B cell (primary cell): Measurements from ENCODE around the gene CERS6. TPM values are rescaled to one million over a fixed set of nuclear protein-coding genes. Genes with fewer than 3 reads are reported as not detected.

Source experiments
- ATAC-seq: fragments of 200-7000 bp; cut with Tn5 transposase; one replicate; pipeline ENCODE4 v1.10.0; 2021; ENCODE audit warnings: low read depth, mild to moderate bottlenecking, moderate number of reproducible peaks, moderate library complexity
- CTCF ChIA-PET: fragments of 350-600 bp; sonication (Branson Sonifier 250); formaldehyde crosslinking; loops from one replicate; lab custom pipeline; 2021; ENCODE audit warnings: antibody characterized with exemption, inconsistent platforms; lab: Charles Lee
- POLR2A ChIA-PET: fragments of 350-600 bp; sonication (Branson Sonifier 250); formaldehyde crosslinking; loops from one replicate; lab custom pipeline; 2021; ENCODE audit warnings: antibody characterized with exemption; lab: Charles Lee
- DNase-seq: peaks from one replicate; pipeline ENCODE4 v3.0.0; 2013
- H2AFZ ChIP-seq: 2 replicates; pipeline ENCODE4 v1.6.1; 2012; ENCODE audit warnings: mild to moderate bottlenecking, low read depth, low read length; ENCODE audit not compliant: insufficient read depth, poor library complexity, severe bottlenecking
- H3K27ac ChIP-seq, 2 donors: 1 replicate in 1 of 2; 2 replicates in 1 of 2; pipeline ENCODE4 v1.5.1; 2012 to 2013; ENCODE audit warnings: low read length in 2 of 2, mild to moderate bottlenecking in 2 of 2, moderate library complexity in 1 of 2
- H3K27me3 ChIP-seq, 4 experiments: fragments of 200-600 bp in 1 of 4; sonication (generic) in 1 of 4; replicated peaks in 1 of 4; 1 replicate in 2 of 4; 2 replicates in 2 of 4; pipeline versions ENCODE4 v1.6.1 to v1.7.0; 2013 to 2016; ENCODE audit warnings: low read length in 3 of 4, mild to moderate bottlenecking in 2 of 4, mixed read lengths in 1 of 4, moderate library complexity in 1 of 4; ENCODE audit not compliant: insufficient read depth in 4 of 4, control insufficient read depth in 3 of 4; ENCODE audit errors: control extremely low read depth in 1 of 4
- H3K36me3 ChIP-seq, 2 experiments: replicated peaks in 1 of 2; 1 replicate in 1 of 2; 2 replicates in 1 of 2; pipeline versions ENCODE4 v1.6.1 to v1.7.1; 2013; ENCODE audit warnings: low read length in 1 of 2; ENCODE audit not compliant: insufficient read depth in 2 of 2, control insufficient read depth in 1 of 2; ENCODE audit errors: control extremely low read depth in 1 of 2, extremely low read depth in 1 of 2
- H3K4me1 ChIP-seq, 2 donors: fragments of 200-600 bp in 1 of 2; sonication (generic) in 1 of 2; 1 replicate in 1 of 2; 2 replicates in 1 of 2; pipeline versions ENCODE4 v1.5.1 to v1.6.1; 2013 to 2017; ENCODE audit warnings: low read length in 2 of 2; ENCODE audit not compliant: control insufficient read depth in 2 of 2, insufficient read depth in 2 of 2
- H3K4me2 ChIP-seq: replicated peaks from 2 replicates; pipeline ENCODE3; 2012; ENCODE audit warnings: mild to moderate bottlenecking, low read depth, low read length; ENCODE audit not compliant: poor library complexity, severe bottlenecking
- H3K4me3 ChIP-seq, 5 experiments: fragments of 200-600 bp in 1 of 5; sonication (generic) in 1 of 5; 1 replicate in 3 of 5; 2 replicates in 2 of 5; pipeline versions ENCODE4 v1.5.1 to v1.7.0; 2011 to 2016; ENCODE audit warnings: low read length in 4 of 5, mild to moderate bottlenecking in 4 of 5, low read depth in 2 of 5, control low read depth in 1 of 5, moderate library complexity in 1 of 5; ENCODE audit not compliant: insufficient read depth in 1 of 5; ENCODE audit errors: control extremely low read depth in 1 of 5, extremely low read depth in 1 of 5
- H3K79me2 ChIP-seq: fragments of 200-600 bp; sonication (generic); one replicate; pipeline ENCODE4 v1.6.0; 2016; ENCODE audit warnings: low read length; ENCODE audit not compliant: control insufficient read depth, insufficient read depth
- H3K9ac ChIP-seq: fragments of 200-600 bp; sonication (generic); 2 replicates; pipeline ENCODE4 v1.6.1; 2017; ENCODE audit warnings: mild to moderate bottlenecking, low read length, moderate library complexity
- H3K9me3 ChIP-seq, 3 donors: one replicate each; pipeline versions ENCODE4 v1.6.1 to v1.7.1; 2013; ENCODE audit warnings: low read length in 2 of 3; ENCODE audit not compliant: control insufficient read depth in 2 of 3, insufficient read depth in 1 of 3; ENCODE audit errors: control extremely low read depth in 1 of 3
- H4K20me1 ChIP-seq: 2 replicates; pipeline ENCODE4 v1.6.0; 2012; ENCODE audit warnings: mild to moderate bottlenecking, low read length; ENCODE audit not compliant: insufficient read depth, control insufficient read depth, poor library complexity, severe bottlenecking
- H3K27ac Mint-ChIP-seq: one replicate; pipeline ENCODE4 v1.8.0; 2021; ENCODE audit warnings: mixed read lengths
- H3K27me3 Mint-ChIP-seq: one replicate; pipeline ENCODE4 v1.8.0; 2021; ENCODE audit warnings: mixed read lengths
- H3K4me1 Mint-ChIP-seq: one replicate; pipeline ENCODE4 v1.8.0; 2021; ENCODE audit warnings: mixed read lengths
- H3K4me3 Mint-ChIP-seq: one replicate; pipeline ENCODE4 v1.8.0; 2021; ENCODE audit warnings: mixed read lengths
- H3K9me3 Mint-ChIP-seq: one replicate; pipeline ENCODE4 v1.8.0; 2022; ENCODE audit warnings: mixed read lengths; ENCODE audit not compliant: insufficient read depth
- EZH2 ChIP-seq: IDR thresholded peaks from 2 replicates; pipeline ENCODE4 v1.6.1; 2012; ENCODE audit warnings: borderline replicate concordance, low read depth, mild to moderate bottlenecking, moderate library complexity, low read length; ENCODE audit not compliant: insufficient read depth, poor library complexity, severe bottlenecking
- WGBS: methylation state at CpG from one replicate; pipeline ENCODE4 v1.1.5; 2013; ENCODE audit warnings: missing lambda C conversion rate; ENCODE audit not compliant: insufficient coverage; 5-methylcytosine and 5-hydroxymethylcytosine counted together
- intact Hi-C: fragments of 100-400 bp; cut with micrococcal nuclease; formaldehyde crosslinking; loops from one replicate; pipeline ENCODE4 v1.10.0; 2022
- polyA plus RNA-seq: library from polyadenylated mRNA; depleted of rRNA; stranded (reverse); fragments of >200 nt; gene quantifications from 2 replicates; pipeline ENCODE4 v1.2.3, GENCODE V29; 2012
- total RNA-seq, 2 donors: library from RNA; stranded (reverse); fragments of 120-200 nt in 1 of 2; gene quantifications; 1 replicate in 1 of 2; 2 replicates in 1 of 2; pipeline versions ENCODE4 v1.2.3 to v1.2.4, GENCODE V29; 2013 to 2022
- TF ChIP-seq, protein P1 (sequence below): fragments of 200-600 bp; IDR thresholded peaks from one replicate; pipeline ENCODE4 v1.8.0; 2022; ENCODE audit warnings: antibody characterized with exemption, mild to moderate bottlenecking

CERS6 gene
- total and polyA plus RNA-seq, 2 donors (not counting 1 experiment from before 2014, with no cell fraction given): 2.2 to 5.5 TPM

- intact Hi-C loops: no loop called here
- no peak overlapping the region for H3K4me3 ChIP-seq
- no peaks in the 10 kb centered on the region for H3K9me3 ChIP-seq
- H3K9me3 Mint-ChIP-seq: no peaks in the 10 kb centered on the region
- no peak overlapping the region for H3K4me2 ChIP-seq
- ATAC-seq (no peak), DNase-seq (no peak)
- no peak overlapping the region for H3K9ac ChIP-seq
- 100% methylated on average over 1 of the region's 6 CpGs for WGBS
- no peak for TF ChIP-seq EZH2
- TF ChIP-seq, protein P1, sequence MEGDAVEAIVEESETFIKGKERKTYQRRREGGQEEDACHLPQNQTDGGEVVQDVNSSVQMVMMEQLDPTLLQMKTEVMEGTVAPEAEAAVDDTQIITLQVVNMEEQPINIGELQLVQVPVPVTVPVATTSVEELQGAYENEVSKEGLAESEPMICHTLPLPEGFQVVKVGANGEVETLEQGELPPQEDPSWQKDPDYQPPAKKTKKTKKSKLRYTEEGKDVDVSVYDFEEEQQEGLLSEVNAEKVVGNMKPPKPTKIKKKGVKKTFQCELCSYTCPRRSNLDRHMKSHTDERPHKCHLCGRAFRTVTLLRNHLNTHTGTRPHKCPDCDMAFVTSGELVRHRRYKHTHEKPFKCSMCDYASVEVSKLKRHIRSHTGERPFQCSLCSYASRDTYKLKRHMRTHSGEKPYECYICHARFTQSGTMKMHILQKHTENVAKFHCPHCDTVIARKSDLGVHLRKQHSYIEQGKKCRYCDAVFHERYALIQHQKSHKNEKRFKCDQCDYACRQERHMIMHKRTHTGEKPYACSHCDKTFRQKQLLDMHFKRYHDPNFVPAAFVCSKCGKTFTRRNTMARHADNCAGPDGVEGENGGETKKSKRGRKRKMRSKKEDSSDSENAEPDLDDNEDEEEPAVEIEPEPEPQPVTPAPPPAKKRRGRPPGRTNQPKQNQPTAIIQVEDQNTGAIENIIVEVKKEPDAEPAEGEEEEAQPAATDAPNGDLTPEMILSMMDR: no peak
- H3K27me3 Mint-ChIP-seq: no peaks in the 10 kb centered on the region
- CTCF ChIA-PET: no interaction called here
- peaks cover 18% of the 10 kb centered on the region for H3K79me2 ChIP-seq
- H3K27ac ChIP-seq: no peak overlapping the region
- H3K4me1 ChIP-seq: no peaks in the 10 kb centered on the region
- H3K36me3 ChIP-seq: no peaks in the 10 kb centered on the region
- peaks cover 10% of the 10 kb centered on the region for H3K4me1 Mint-ChIP-seq
- no peak overlapping the region for H3K4me3 Mint-ChIP-seq
- H2AFZ ChIP-seq: no peak overlapping the region
- no peak overlapping the region for H3K27ac Mint-ChIP-seq
- H3K27me3 ChIP-seq: no peaks in the 10 kb centered on the region
- no peaks in the 10 kb centered on the region for H4K20me1 ChIP-seq
- POLR2A ChIA-PET: no interaction called here
Measured at GRCh38 chr2:168510125-168510756, 54.2 kb downstream of the CERS6 start.

DNA sequence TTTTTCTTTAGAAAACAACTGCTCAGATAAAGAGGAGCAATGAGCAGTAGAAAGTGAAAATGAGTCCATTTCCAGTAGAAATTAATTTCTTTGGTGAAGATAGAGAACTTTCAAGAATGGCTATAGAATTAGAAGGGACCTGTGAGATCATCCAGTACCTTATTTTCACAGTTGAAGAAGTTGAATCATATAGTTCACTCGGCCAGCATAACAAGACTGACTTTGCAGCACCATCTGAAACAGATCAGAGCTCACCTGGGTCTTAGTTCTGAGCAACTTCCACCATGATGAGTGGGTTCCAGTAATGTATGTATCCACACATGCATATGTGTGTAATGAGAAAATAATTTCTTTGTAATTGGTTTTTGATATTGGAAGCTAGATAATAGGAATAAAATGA lies 58.6 kb downstream of the CERS6 start:
- ChIA-PET CTCF (no interaction called here), POLR2A (no interaction called here)
- Histone ChIP-seq H3K9me3 (no peaks in the 10 kb centered on the region), H3K27me3 (no peaks in the 10 kb centered on the region), H3K79me2 (peaks cover 15% of the 10 kb centered on the region), H3K4me1 (no peaks in the 10 kb centered on the region), H3K4me3 (no peak overlapping the region), H3K27ac (no peak overlapping the region), H3K9ac (no peak overlapping the region), H3K36me3 (no peaks in the 10 kb centered on the region), H2AFZ (no peak overlapping the region), H3K4me2 (no peak overlapping the region), H4K20me1 (peaks cover 4% of the 10 kb centered on the region)
- Mint-ChIP-seq H3K4me3 (no peak overlapping the region), H3K4me1 (peaks cover 23% of the 10 kb centered on the region), H3K27me3 (no peaks in the 10 kb centered on the region), H3K9me3 (no peaks in the 10 kb centered on the region), H3K27ac (peak overlapping the region; percentile 3)
- TF ChIP-seq, protein P1: no peak
- no peak for TF ChIP-seq EZH2
- ATAC-seq: no peak
- WGBS: no CpG with 5 or more reads among the region's 1 CpG
- DNase-seq: no peak
- intact Hi-C loops: no loop called here
